H1 (cell line): Measurements from ENCODE around the gene IKZF3. TPM values are rescaled to one million over a fixed set of nuclear protein-coding genes. Genes with fewer than 3 reads are reported as not detected.

Experiments used
- CTCF ChIA-PET: fragments of 300-600 bp; sonication (Branson Sonifier 250); formaldehyde crosslinking; loops from one replicate; lab custom pipeline; 2021; ENCODE audit not compliant: partially characterized antibody; lab: Charles Lee
- POLR2A ChIA-PET: fragments of 300-600 bp; sonication (Branson Sonifier 250); formaldehyde crosslinking; loops from one replicate; lab custom pipeline; 2021; ENCODE audit warnings: inconsistent platforms; ENCODE audit not compliant: partially characterized antibody; lab: Charles Lee
- DNase-seq, 2 experiments: peaks; one replicate each; pipeline versions ENCODE4 v3.0.0 to v3.0.0-alpha.2; 2010 to 2022; ENCODE audit warnings: low spot score in 2 of 2, low read depth in 1 of 2, mixed read lengths in 1 of 2
- FAIRE-seq: peaks from 2 replicates; lab custom pipeline; 2011; peaks lifted over from hg19 to GRCh38; lab: Jason Lieb, UNC
- H2AFZ ChIP-seq: 2 replicates; pipeline ENCODE4 v1.8.1; 2012; ENCODE audit warnings: low read length, inconsistent platforms
- H2AK5ac ChIP-seq: 2 replicates; pipeline ENCODE4 v1.6.1; 2013; ENCODE audit warnings: low read depth, low read length
- H2BK120ac ChIP-seq: replicated peaks from 2 replicates; pipeline ENCODE3; 2013; ENCODE audit warnings: low read depth, low read length, inconsistent platforms
- H2BK12ac ChIP-seq: 2 replicates; pipeline ENCODE4 v1.6.1; 2013; ENCODE audit warnings: low read depth, low read length
- H2BK15ac ChIP-seq: 2 replicates; pipeline ENCODE4 v1.6.1; 2013; ENCODE audit warnings: low read length
- H2BK20ac ChIP-seq: 2 replicates; pipeline ENCODE4 v1.6.1; 2013; ENCODE audit warnings: low read length
- H2BK5ac ChIP-seq: 2 replicates; pipeline ENCODE4 v1.6.1; 2013; ENCODE audit warnings: low read depth, low read length
- H3K14ac ChIP-seq: 2 replicates; pipeline ENCODE4 v1.6.1; 2013; ENCODE audit warnings: inconsistent platforms; ENCODE audit not compliant: insufficient read length
- H3K18ac ChIP-seq: 2 replicates; pipeline ENCODE4 v1.6.1; 2013; ENCODE audit warnings: low read length; ENCODE audit errors: extremely low read depth
- H3K23ac ChIP-seq: 2 replicates; pipeline ENCODE4 v1.6.1; 2013; ENCODE audit warnings: inconsistent platforms; ENCODE audit not compliant: insufficient read length
- H3K23me2 ChIP-seq: 2 replicates; pipeline ENCODE4 v1.6.1; 2013; ENCODE audit warnings: low read depth, low read length
- H3K27ac ChIP-seq: 2 replicates; pipeline ENCODE4 v1.6.1; 2011; ENCODE audit warnings: low read depth, low read length, inconsistent platforms
- H3K27me3 ChIP-seq, 4 experiments: replicated peaks in 1 of 4; 1 replicate in 1 of 4; 2 replicates in 3 of 4; pipeline versions ENCODE4 v1.6.1 to v1.8.1; 2011 to 2013; ENCODE audit warnings: low read length in 3 of 4, mild to moderate bottlenecking in 3 of 4, inconsistent platforms in 2 of 4, mixed read lengths in 2 of 4, moderate library complexity in 1 of 4; ENCODE audit not compliant: control insufficient read depth in 3 of 4, insufficient read depth in 3 of 4; ENCODE audit errors: extremely low read depth in 1 of 4
- H3K36me3 ChIP-seq, 4 experiments: 2 replicates each; pipeline versions ENCODE4 v1.6.1 to v1.8.1; 2011 to 2013; ENCODE audit warnings: mild to moderate bottlenecking in 4 of 4, low read length in 3 of 4, moderate library complexity in 2 of 4, control low read depth in 1 of 4, inconsistent platforms in 1 of 4; ENCODE audit not compliant: insufficient read depth in 4 of 4, control insufficient read depth in 2 of 4
- H3K4ac ChIP-seq: replicated peaks from 2 replicates; pipeline ENCODE3; 2013; ENCODE audit warnings: low read length, low read depth, mixed read lengths, inconsistent platforms; ENCODE audit not compliant: insufficient read length
- H3K4me1 ChIP-seq, 4 experiments: replicated peaks in 1 of 4; 1 replicate in 1 of 4; 2 replicates in 3 of 4; pipeline versions ENCODE4 v1.6.1 to v1.8.1; 2011 to 2013; ENCODE audit warnings: low read length in 3 of 4, inconsistent platforms in 2 of 4, mixed read lengths in 1 of 4; ENCODE audit not compliant: insufficient read depth in 4 of 4, control insufficient read depth in 3 of 4
- H3K4me2 ChIP-seq, 2 experiments: 2 replicates each; pipeline versions ENCODE4 v1.6.1 to v1.8.1; 2011 to 2013; ENCODE audit warnings: low read depth in 2 of 2, low read length in 2 of 2, control low read depth in 1 of 2, inconsistent platforms in 1 of 2, mild to moderate bottlenecking in 1 of 2; ENCODE audit not compliant: insufficient read depth in 1 of 2
- H3K4me3 ChIP-seq, 4 experiments: fragments of 200-600, 300-600 bp in 1 of 4; sonication (generic), shearing (Covaris generic), sonication (Bioruptor Twin) in 1 of 4; 2 replicates each; pipeline versions ENCODE4 v1.5.1 to v1.8.1; 2011 to 2016; ENCODE audit warnings: low read length in 4 of 4, low read depth in 3 of 4, control low read depth in 2 of 4, inconsistent platforms in 2 of 4, mild to moderate bottlenecking in 2 of 4, mixed read lengths in 1 of 4, moderate library complexity in 1 of 4; ENCODE audit not compliant: insufficient read depth in 2 of 4; ENCODE audit errors: extremely low read depth in 1 of 4
- H3K56ac ChIP-seq: replicated peaks from 2 replicates; pipeline ENCODE3; 2013; ENCODE audit warnings: low read depth, mild to moderate bottlenecking, mixed read lengths, low read length, inconsistent platforms; ENCODE audit not compliant: insufficient read length
- H3K79me1 ChIP-seq: 2 replicates; pipeline ENCODE4 v1.6.1; 2013; ENCODE audit warnings: low read depth, low read length, control low read depth
- H3K79me2 ChIP-seq, 2 experiments: 2 replicates each; pipeline versions ENCODE4 v1.6.1 to v1.8.1; 2012 to 2013; ENCODE audit warnings: low read length in 2 of 2, mild to moderate bottlenecking in 2 of 2, inconsistent platforms in 1 of 2; ENCODE audit not compliant: insufficient read depth in 2 of 2, control insufficient read depth in 1 of 2
- H3K9ac ChIP-seq, 4 experiments: replicated peaks in 1 of 4; 1 replicate in 1 of 4; 2 replicates in 3 of 4; pipeline versions ENCODE4 v1.6.1 to v1.8.1; 2011 to 2013; ENCODE audit warnings: low read depth in 3 of 4, low read length in 3 of 4, control low read depth in 2 of 4, mild to moderate bottlenecking in 2 of 4, moderate library complexity in 2 of 4, inconsistent platforms in 1 of 4; ENCODE audit errors: extremely low read depth in 1 of 4
- H3K9me3 ChIP-seq, 2 experiments: 2 replicates each; pipeline versions ENCODE4 v1.6.1 to v1.8.1; 2012 to 2013; ENCODE audit warnings: mild to moderate bottlenecking in 2 of 2, moderate library complexity in 2 of 2, control low read depth in 1 of 2, inconsistent platforms in 1 of 2, low read depth in 1 of 2, low read length in 1 of 2, mixed read lengths in 1 of 2; ENCODE audit not compliant: insufficient read depth in 2 of 2
- H4K20me1 ChIP-seq, 2 experiments: replicated peaks in 1 of 2; 2 replicates each; pipeline versions ENCODE3 to v1.8.1; 2011 to 2013; ENCODE audit warnings: inconsistent platforms in 2 of 2, low read length in 2 of 2, mild to moderate bottlenecking in 1 of 2; ENCODE audit not compliant: insufficient read depth in 2 of 2, control insufficient read depth in 1 of 2
- H4K5ac ChIP-seq: 2 replicates; pipeline ENCODE4 v1.6.1; 2013; ENCODE audit warnings: low read length, low read depth, mixed read lengths, inconsistent platforms; ENCODE audit not compliant: insufficient read length
- H4K8ac ChIP-seq: 2 replicates; pipeline ENCODE4 v1.8.0; 2013; ENCODE audit warnings: mild to moderate bottlenecking, moderate library complexity, low read length, inconsistent platforms; ENCODE audit not compliant: insufficient read depth; ENCODE audit errors: extremely low read depth
- H4K91ac ChIP-seq: replicated peaks from 2 replicates; pipeline ENCODE3; 2013; ENCODE audit warnings: low read length, mixed read lengths, inconsistent platforms; ENCODE audit not compliant: insufficient read length
- BCL11A ChIP-seq, 2 experiments: IDR thresholded peaks; one replicate each; pipeline ENCODE4 v1.6.1; 2011; ENCODE audit warnings: low read depth in 2 of 2, low read length in 2 of 2, mild to moderate bottlenecking in 2 of 2
- EP300 ChIP-seq, 2 experiments: IDR thresholded peaks; 1 replicate in 1 of 2; 2 replicates in 1 of 2; pipeline ENCODE4 v1.6.1; 2011 to 2012; ENCODE audit warnings: low read depth in 2 of 2, low read length in 2 of 2, mild to moderate bottlenecking in 2 of 2, borderline replicate concordance in 1 of 2, inconsistent platforms in 1 of 2, moderate library complexity in 1 of 2
- JUND ChIP-seq: IDR thresholded peaks from 2 replicates; pipeline ENCODE4 v1.6.1; 2011; ENCODE audit warnings: mild to moderate bottlenecking, improper control_type of control experiment, low read length
- NANOG ChIP-seq: IDR thresholded peaks from 2 replicates; pipeline ENCODE4 v1.6.1; 2011; ENCODE audit warnings: low read length, low read depth, mild to moderate bottlenecking, inconsistent platforms; ENCODE audit not compliant: insufficient read depth, poor library complexity, severe bottlenecking
- POLR2A ChIP-seq, 2 experiments: IDR thresholded peaks; 1 replicate in 1 of 2; 2 replicates in 1 of 2; pipeline ENCODE4 v1.6.1; 2011; ENCODE audit warnings: low read depth in 2 of 2, low read length in 2 of 2, mild to moderate bottlenecking in 2 of 2; ENCODE audit errors: control extremely low read depth in 1 of 2
- POU5F1 ChIP-seq: IDR thresholded peaks from 2 replicates; pipeline ENCODE4 v1.6.1; 2011; ENCODE audit warnings: low read depth, mild to moderate bottlenecking, low read length, moderate library complexity
- SAP30 ChIP-seq: fragments of 300-600 bp; sonication (generic); IDR thresholded peaks from 2 replicates; pipeline ENCODE4 v1.7.1; 2012; ENCODE audit warnings: low read length, moderate library complexity, mild to moderate bottlenecking, inconsistent platforms; ENCODE audit not compliant: insufficient read depth, insufficient replicate concordance
- SIX5 ChIP-seq: IDR thresholded peaks from 2 replicates; pipeline ENCODE4 v1.6.1; 2011; ENCODE audit warnings: mild to moderate bottlenecking, low read depth, low read length
- SP1 ChIP-seq: IDR thresholded peaks from 2 replicates; pipeline ENCODE4 v1.6.1; 2011; ENCODE audit warnings: low read depth, low read length
- WGBS, 2 experiments: shearing (Covaris generic) in 1 of 2; methylation state at CpG; one replicate each; pipeline versions ENCODE4 v1.1.6 to v1.1.7; 2013 to 2015; ENCODE audit warnings: low lambda C conversion rate in 2 of 2, mixed read lengths in 2 of 2, inconsistent platforms in 1 of 2, low coverage in 1 of 2, missing lambda C conversion rate in 1 of 2; ENCODE audit not compliant: insufficient replicate concordance in 2 of 2, insufficient coverage in 1 of 2, insufficient read length in 1 of 2; ENCODE audit errors: extremely low coverage in 1 of 2, missing lambda C conversion rate in 1 of 2; 5-methylcytosine and 5-hydroxymethylcytosine counted together
- polyA plus RNA-seq, 7 experiments: library from polyadenylated mRNA; depleted of rRNA in 3 of 7; stranded (reverse) in 5 of 7; unstranded in 2 of 7; fragments of >200 nt in 5 of 7; fragments of 200-250 nt in 2 of 7; gene quantifications; 1 replicate in 5 of 7; 2 replicates in 1 of 7; 4 replicates in 1 of 7; pipeline versions ENCODE4 v1.2.1 to v1.2.3, GENCODE V29; 2011 to 2013; ENCODE audit warnings: missing spikeins in 2 of 7, mixed read lengths in 2 of 7
- total RNA-seq: library from RNA; stranded (reverse); fragmentation: NEBNext Ultra II Directional; extraction: Animal tissue kit (Norgen Biotek cat#: 25700); gene quantifications from 2 replicates; pipeline ENCODE4 v1.2.1, GENCODE V29; 2021

IKZF3 gene
- total and polyA plus RNA-seq, 2 of the 8 experiments (the other 6 are each of a cell fraction or from before 2014, with no cell fraction given): 0.23 to 0.56 TPM

DNA sequence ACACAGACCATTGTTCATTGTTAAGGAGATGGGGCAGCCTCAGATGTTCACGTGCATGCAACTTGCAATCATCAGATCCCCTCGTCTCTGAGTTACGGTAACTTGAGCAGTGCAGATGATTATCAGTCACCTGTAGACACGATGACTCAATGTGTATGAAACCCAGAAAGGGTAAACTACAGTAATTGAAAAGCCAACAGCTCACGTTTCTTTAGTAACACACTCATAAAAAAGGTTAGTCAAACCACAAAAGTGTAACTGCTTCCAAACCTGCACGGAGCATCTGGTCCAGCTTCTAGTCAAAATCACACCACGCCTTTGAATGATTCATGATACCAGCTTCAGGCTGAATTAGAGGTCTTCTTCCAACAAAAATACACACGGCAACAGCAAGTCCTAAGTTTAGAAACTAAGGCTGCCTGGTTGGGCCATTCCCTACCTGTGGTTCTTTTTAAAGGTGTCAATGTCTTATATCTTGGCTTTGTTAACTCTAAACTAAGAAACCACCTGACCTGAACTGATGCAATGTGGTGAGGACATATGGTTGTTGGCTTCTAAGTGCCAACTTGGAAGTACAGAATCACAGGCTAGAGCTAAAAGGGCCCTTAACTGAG, 94.0 kb downstream of the IKZF3 start:
- POLR2A ChIA-PET: no interaction called here
- Histone ChIP-seq H2AK5ac (no peak overlapping the region), H3K23me2 (no peaks in the 10 kb centered on the region), H2BK15ac (no peak overlapping the region), H4K91ac (no peak overlapping the region), H3K23ac (no peak overlapping the region), H3K56ac (no peak overlapping the region), H3K9ac (no peak overlapping the region), H3K18ac (no peak overlapping the region), H3K4me2 (no peak overlapping the region), H3K79me2 (no peaks in the 10 kb centered on the region), H3K4me3 (no peak overlapping the region), H3K79me1 (no peaks in the 10 kb centered on the region), H3K9me3 (no peaks in the 10 kb centered on the region), H4K20me1 (no peaks in the 10 kb centered on the region), H3K4ac (no peak overlapping the region), H3K4me1 (no peaks in the 10 kb centered on the region; a peak in 1 of 7 replicates), H3K27me3 (no peaks in the 10 kb centered on the region), H3K36me3 (no peaks in the 10 kb centered on the region), H4K5ac (no peak overlapping the region), H2AFZ (no peak overlapping the region), H2BK20ac (no peak overlapping the region), H2BK12ac (no peak overlapping the region), H4K8ac (no peak overlapping the region), H2BK5ac (no peak overlapping the region), H2BK120ac (no peak overlapping the region), H3K27ac (no peak overlapping the region), H3K14ac (no peak overlapping the region)
- DNase-seq (no peak), FAIRE-seq (no peak)
- 89% methylated on average over 8 of the region's 8 CpGs; no CpG with 5 or more reads in 1 of the 2 experiments for WGBS, 2 experiments
- no peak for TF ChIP-seq BCL11A (IDR thresholded peaks at IDR 0.05; ENCODE audit: low read depth in 2 of 2, low read length in 2 of 2)
- TF ChIP-seq SAP30: no peak
- no peak for TF ChIP-seq NANOG
- no peak for TF ChIP-seq POLR2A (IDR thresholded peaks at IDR 0.05; ENCODE audit: control extremely low read depth in 1 of 2, low read depth in 2 of 2, low read length in 2 of 2)
- no peak for TF ChIP-seq EP300 (IDR thresholded peaks at IDR 0.05; ENCODE audit: borderline replicate concordance in 1 of 2, low read depth in 2 of 2, low read length in 2 of 2)
- TF ChIP-seq SP1: no peak
- no peak for TF ChIP-seq POU5F1
- TF ChIP-seq JUND: no peak
- TF ChIP-seq SIX5: no peak
- CTCF ChIA-PET: interaction anchor here (1.2 kb wide), 1 partner anchor 18 kb away, joined by 3 read pairs; no protein-coding TSS in a partner anchor
